ENCODE data around the gene LHFPL6.

The LHFPL6 gene

GRCh38 chr13:39379118-39379517, 223.9 kb downstream of the LHFPL6 start:
- Histone ChIP-seq H2AFZ (ENCODE audit: insufficient read depth, low read length, poor library complexity) (no peak overlapping the region), H2BK12ac (ENCODE audit: low read length) (no peak overlapping the region), H2AK5ac (ENCODE audit: low read length) (no peak overlapping the region), H3K14ac (ENCODE audit: low read length) (no peak overlapping the region), H3K79me2 (ENCODE audit: control insufficient read depth, insufficient read depth, low read length, poor library complexity) (no peaks in the 10 kb centered on the region), H3K79me1 (ENCODE audit: low read length) (no peaks in the 10 kb centered on the region), H3K4ac (ENCODE audit: low read depth, low read length) (no peak overlapping the region), H3K36me3 (ENCODE audit: control insufficient read depth in 1 of 2, insufficient read depth in 2 of 2, low read length in 2 of 2) (no peaks in the 10 kb centered on the region), H3K27me3 (ENCODE audit: insufficient read depth, low read length) (no peaks in the 10 kb centered on the region), H3K4me1 (ENCODE audit: control insufficient read depth in 1 of 2, insufficient read depth in 2 of 2, low read length in 2 of 2) (no peaks in the 10 kb centered on the region), H4K12ac (ENCODE audit: low read depth, low read length) (no peak overlapping the region), H4K91ac (ENCODE audit: low read depth, low read length) (no peak overlapping the region), H3K4me2 (ENCODE audit: low read length) (no peak overlapping the region), H3K23ac (ENCODE audit: low read length) (no peak overlapping the region), H3K18ac (ENCODE audit: low read length) (no peak overlapping the region), H4K8ac (ENCODE audit: low read depth, low read length) (no peak overlapping the region), H3K27ac (ENCODE audit: low read depth, low read length) (no peak overlapping the region), H2BK120ac (ENCODE audit: insufficient read depth, low read length, poor library complexity) (no peak overlapping the region), H3K9ac (ENCODE audit: low read length) (no peak overlapping the region), H3K9me3 (ENCODE audit: insufficient read depth, low read depth, low read length) (no peaks in the 10 kb centered on the region), H2BK5ac (ENCODE audit: low read depth, low read length, poor library complexity) (no peak overlapping the region), H3K4me3 (ENCODE audit: low read depth, low read length) (no peak overlapping the region)
- no CpG with 5 or more reads among the region's 2 CpGs for WGBS (ENCODE audit: extremely low coverage, insufficient coverage, insufficient read length)
- no peak for DNase-seq

DNA sequence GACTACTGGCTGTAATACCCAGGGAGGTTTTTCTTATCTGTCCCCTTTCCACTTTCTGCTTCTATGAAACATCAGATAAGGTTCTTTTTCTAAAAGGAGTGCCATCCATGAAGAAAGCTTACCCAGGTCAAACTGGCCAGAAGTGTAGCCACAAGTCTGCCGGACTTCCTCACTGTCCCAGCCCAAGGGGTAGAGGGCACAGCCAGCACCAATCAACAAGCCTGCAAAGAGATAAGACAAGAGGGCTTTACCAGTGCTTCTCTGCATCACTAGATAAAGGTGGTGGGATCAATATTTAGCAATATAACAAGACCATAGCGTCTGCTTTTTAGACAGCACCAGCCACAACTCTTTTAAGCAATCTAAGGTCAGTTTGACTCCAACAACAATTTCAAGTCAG, 224.7 kb downstream of the LHFPL6 start:
- no peak overlapping the region for H4K8ac ChIP-seq (ENCODE audit: low read depth, low read length)
- H3K9me3 ChIP-seq (ENCODE audit: insufficient read depth, low read depth, low read length), result no peaks in the 10 kb centered on the region
- no peak overlapping the region for H3K23ac ChIP-seq (ENCODE audit: low read length)
- H3K79me1 ChIP-seq (ENCODE audit: low read length), result no peaks in the 10 kb centered on the region
- no peak overlapping the region for H4K91ac ChIP-seq (ENCODE audit: low read depth, low read length)
- peaks cover 1 to 2% of the 10 kb centered on the region in 2 experiments for H3K4me1 ChIP-seq (ENCODE audit: control insufficient read depth in 1 of 2, insufficient read depth in 2 of 2, low read length in 2 of 2)
- H3K27ac ChIP-seq (ENCODE audit: low read depth, low read length), result no peak overlapping the region
- WGBS (ENCODE audit: extremely low coverage, insufficient coverage, insufficient read length), result no CpG with 5 or more reads among the region's 2 CpGs
- no peak overlapping the region for H2BK5ac ChIP-seq (ENCODE audit: low read depth, low read length, poor library complexity)
- H3K4me2 ChIP-seq (ENCODE audit: low read length), result no peak overlapping the region
- no peak overlapping the region for H2AK5ac ChIP-seq (ENCODE audit: low read length)
- no peak overlapping the region for H2BK12ac ChIP-seq (ENCODE audit: low read length)
- no peak overlapping the region for H3K4ac ChIP-seq (ENCODE audit: low read depth, low read length)
- H4K12ac ChIP-seq (ENCODE audit: low read depth, low read length), result no peak overlapping the region
- no peaks in the 10 kb centered on the region for H3K79me2 ChIP-seq (ENCODE audit: control insufficient read depth, insufficient read depth, low read length, poor library complexity)
- H3K27me3 ChIP-seq (ENCODE audit: insufficient read depth, low read length), result no peaks in the 10 kb centered on the region
- no peaks in the 10 kb centered on the region for H3K36me3 ChIP-seq (ENCODE audit: control insufficient read depth in 1 of 2, insufficient read depth in 2 of 2, low read length in 2 of 2)
- H3K14ac ChIP-seq (ENCODE audit: low read length), result no peak overlapping the region
- no peak for DNase-seq
- H3K4me3 ChIP-seq (ENCODE audit: low read depth, low read length), result no peak overlapping the region
- H2BK120ac ChIP-seq (ENCODE audit: insufficient read depth, low read length, poor library complexity), result no peak overlapping the region
- H2AFZ ChIP-seq (ENCODE audit: insufficient read depth, low read length, poor library complexity), result no peak overlapping the region
- no peak overlapping the region for H3K9ac ChIP-seq (ENCODE audit: low read length)
- no peak overlapping the region for H3K18ac ChIP-seq (ENCODE audit: low read length)

DNA sequence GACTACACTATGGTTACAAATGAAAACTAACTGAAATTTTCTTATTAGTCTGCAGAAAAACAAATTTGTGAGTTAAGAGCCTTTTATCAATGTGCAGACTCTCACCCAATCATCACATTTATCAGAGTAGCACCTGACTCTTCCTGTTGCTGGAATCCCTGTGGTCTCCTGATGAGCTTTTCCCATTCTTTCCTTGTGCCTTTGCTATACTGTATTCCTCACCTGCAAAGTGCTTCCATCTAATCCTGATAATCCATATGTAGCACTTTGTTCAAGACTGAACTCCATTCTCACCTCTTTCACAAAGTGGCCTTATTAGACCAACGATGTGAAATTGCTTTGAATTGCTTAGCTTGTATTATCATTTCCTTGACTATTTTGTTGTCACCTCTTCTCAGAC, 225.3 kb downstream of the LHFPL6 start:
- Histone ChIP-seq H3K18ac (ENCODE audit: low read length) (no peak overlapping the region), H3K14ac (ENCODE audit: low read length) (no peak overlapping the region), H3K4me2 (ENCODE audit: low read length) (no peak overlapping the region), H4K8ac (ENCODE audit: low read depth, low read length) (no peak overlapping the region), H3K79me1 (ENCODE audit: low read length) (no peaks in the 10 kb centered on the region), H3K79me2 (ENCODE audit: control insufficient read depth, insufficient read depth, low read length, poor library complexity) (no peaks in the 10 kb centered on the region), H3K27ac (ENCODE audit: low read depth, low read length) (no peak overlapping the region), H2BK5ac (ENCODE audit: low read depth, low read length, poor library complexity) (no peak overlapping the region), H2BK12ac (ENCODE audit: low read length) (no peak overlapping the region), H3K27me3 (ENCODE audit: insufficient read depth, low read length) (no peaks in the 10 kb centered on the region), H4K91ac (ENCODE audit: low read depth, low read length) (no peak overlapping the region), H2AK5ac (ENCODE audit: low read length) (no peak overlapping the region), H3K23ac (ENCODE audit: low read length) (no peak overlapping the region), H3K9me3 (ENCODE audit: insufficient read depth, low read depth, low read length) (no peaks in the 10 kb centered on the region), H3K9ac (ENCODE audit: low read length) (no peak overlapping the region), H3K4me1 (ENCODE audit: control insufficient read depth in 1 of 2, insufficient read depth in 2 of 2, low read length in 2 of 2) (peaks cover 4 to 7% of the 10 kb centered on the region in 2 experiments), H3K4me3 (ENCODE audit: low read depth, low read length) (no peak overlapping the region), H3K36me3 (ENCODE audit: control insufficient read depth in 1 of 2, insufficient read depth in 2 of 2, low read length in 2 of 2) (no peaks in the 10 kb centered on the region), H3K4ac (ENCODE audit: low read depth, low read length) (no peak overlapping the region), H4K12ac (ENCODE audit: low read depth, low read length) (no peak overlapping the region), H2AFZ (ENCODE audit: insufficient read depth, low read length, poor library complexity) (no peak overlapping the region), H2BK120ac (ENCODE audit: insufficient read depth, low read length, poor library complexity) (no peak overlapping the region)
- DNase-seq, result no peak
- no CpG with 5 or more reads among the region's 1 CpG for WGBS (ENCODE audit: extremely low coverage, insufficient coverage, insufficient read length)

GRCh38 chr13:39376076-39376475, 226.9 kb downstream of the LHFPL6 start:
- Histone ChIP-seq H4K91ac (ENCODE audit: low read depth, low read length) (no peak overlapping the region), H2AK5ac (ENCODE audit: low read length) (no peak overlapping the region), H2BK120ac (ENCODE audit: insufficient read depth, low read length, poor library complexity) (no peak overlapping the region), H4K12ac (ENCODE audit: low read depth, low read length) (no peak overlapping the region), H3K9ac (ENCODE audit: low read length) (no peak overlapping the region), H3K4ac (ENCODE audit: low read depth, low read length) (no peak overlapping the region), H3K18ac (ENCODE audit: low read length) (no peak overlapping the region), H3K4me1 (ENCODE audit: control insufficient read depth in 1 of 2, insufficient read depth in 2 of 2, low read length in 2 of 2) (peaks cover 4 to 7% of the 10 kb centered on the region in 2 experiments), H2BK5ac (ENCODE audit: low read depth, low read length, poor library complexity) (no peak overlapping the region), H3K9me3 (ENCODE audit: insufficient read depth, low read depth, low read length) (no peaks in the 10 kb centered on the region), H4K8ac (ENCODE audit: low read depth, low read length) (no peak overlapping the region), H3K23ac (ENCODE audit: low read length) (no peak overlapping the region), H3K14ac (ENCODE audit: low read length) (no peak overlapping the region), H3K27ac (ENCODE audit: low read depth, low read length) (no peak overlapping the region), H2AFZ (ENCODE audit: insufficient read depth, low read length, poor library complexity) (no peak overlapping the region), H3K27me3 (ENCODE audit: insufficient read depth, low read length) (no peaks in the 10 kb centered on the region), H3K4me2 (ENCODE audit: low read length) (no peak overlapping the region), H2BK12ac (ENCODE audit: low read length) (no peak overlapping the region), H3K36me3 (ENCODE audit: control insufficient read depth in 1 of 2, insufficient read depth in 2 of 2, low read length in 2 of 2) (no peaks in the 10 kb centered on the region), H3K4me3 (ENCODE audit: low read depth, low read length) (no peak overlapping the region), H3K79me2 (ENCODE audit: control insufficient read depth, insufficient read depth, low read length, poor library complexity) (no peaks in the 10 kb centered on the region), H3K79me1 (ENCODE audit: low read length) (no peaks in the 10 kb centered on the region)
- DNase-seq, result no peak

Data from trophoblast cell (in vitro differentiated cells and primary cell).